OCI-LY3 (cell line): ENCODE results near the gene NKTR.

Source experiments
- H2AFZ ChIP-seq: fragments of 200-600, 300-600 bp; shearing (Covaris generic); 2 replicates; pipeline ENCODE4 v1.6.0; 2014; ENCODE audit warnings: antibody characterized with exemption, low read depth, low read length
- H3K27ac ChIP-seq: fragments of 200-600, 300-600 bp; sonication (generic); 2 replicates; pipeline ENCODE4 v1.5.1; 2014; ENCODE audit warnings: mild to moderate bottlenecking, low read length, moderate library complexity, mixed read lengths
- H3K27me3 ChIP-seq: fragments of 200-600, 300-600 bp; sonication (generic); 2 replicates; pipeline ENCODE4 v1.6.1; 2014; ENCODE audit warnings: low read depth, low read length, mixed read lengths
- H3K36me3 ChIP-seq: fragments of 200-600, 300-600 bp; sonication (generic); replicated peaks from 2 replicates; pipeline ENCODE3; 2014; ENCODE audit warnings: low read depth, low read length, mixed read lengths
- H3K4me1 ChIP-seq: fragments of 300-600, 200-600 bp; sonication (generic); 2 replicates; pipeline ENCODE4 v1.6.1; 2014; ENCODE audit warnings: low read length, mixed read lengths
- H3K4me2 ChIP-seq: fragments of 200-600, 300-600 bp; sonication (generic); 2 replicates; pipeline ENCODE4 v1.6.1; 2014; ENCODE audit warnings: low read length, mixed read lengths
- H3K4me3 ChIP-seq: fragments of 300-600, 200-600 bp; sonication (generic); 2 replicates; pipeline ENCODE4 v1.5.1; 2014; ENCODE audit warnings: antibody characterized with exemption, mild to moderate bottlenecking, low read length, moderate library complexity
- H3K79me2 ChIP-seq: fragments of 300-600, 200-600 bp; shearing (Covaris generic); 2 replicates; pipeline ENCODE4 v1.6.1; 2014; ENCODE audit warnings: mild to moderate bottlenecking, low read length, mixed read lengths
- H3K9ac ChIP-seq: fragments of 300-600, 200-600 bp; shearing (Covaris generic); 2 replicates; pipeline ENCODE4 v1.6.0; 2014; ENCODE audit warnings: mild to moderate bottlenecking, low read length, moderate library complexity
- H3K9me3 ChIP-seq: fragments of 200-600, 300-600 bp; shearing (Covaris generic); 2 replicates; pipeline ENCODE4 v1.6.1; 2014; ENCODE audit warnings: low read length, mixed read lengths; ENCODE audit not compliant: insufficient read depth
- H4K20me1 ChIP-seq: fragments of 200-600, 300-600 bp; sonication (generic); 2 replicates; pipeline ENCODE4 v1.6.1; 2016; ENCODE audit warnings: low read length, mixed read lengths; ENCODE audit not compliant: insufficient read depth
- EZH2phosphoT487 ChIP-seq: fragments of 200-600 bp; shearing (Covaris generic); IDR thresholded peaks from 2 replicates; pipeline ENCODE4 v1.6.1; 2018; ENCODE audit warnings: antibody characterized with exemption, mixed run types, low read depth
- TF ChIP-seq, protein P1 (sequence below): fragments of 200-600, 300-600 bp; sonication (generic); IDR thresholded peaks from 2 replicates; pipeline ENCODE4 v1.5.1; 2014; ENCODE audit warnings: antibody characterized with exemption, low read length, low read depth

NKTR gene

DNA sequence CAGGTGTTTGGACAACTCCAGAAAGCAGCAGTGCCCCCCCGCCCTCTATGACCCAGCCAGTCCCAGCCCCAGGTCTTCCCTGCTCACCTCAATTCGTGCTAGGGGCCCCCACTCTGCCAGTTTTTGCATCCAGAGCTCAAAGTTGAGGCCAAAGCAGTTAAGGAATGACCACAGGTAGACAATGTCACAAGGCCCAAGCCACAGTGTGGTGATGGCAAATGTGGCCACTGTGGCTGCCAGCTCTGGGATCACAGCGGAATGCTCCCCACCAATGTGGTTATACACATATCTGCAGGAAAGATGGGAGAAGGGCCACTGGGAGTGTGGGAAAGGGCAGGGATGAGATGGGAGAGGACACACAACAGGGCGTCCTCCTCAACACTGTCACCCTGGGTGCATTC, 93.0 kb downstream of the NKTR start:
- H3K36me3 ChIP-seq = no peaks in the 10 kb centered on the region
- H3K4me3 ChIP-seq = no peak overlapping the region
- no peaks in the 10 kb centered on the region for H3K9me3 ChIP-seq
- H3K79me2 ChIP-seq = no peaks in the 10 kb centered on the region
- peaks cover 30% of the 10 kb centered on the region for H3K27me3 ChIP-seq
- H2AFZ ChIP-seq = no peak overlapping the region
- no peaks in the 10 kb centered on the region for H4K20me1 ChIP-seq
- no peaks in the 10 kb centered on the region for H3K4me1 ChIP-seq
- TF ChIP-seq, protein P1, sequence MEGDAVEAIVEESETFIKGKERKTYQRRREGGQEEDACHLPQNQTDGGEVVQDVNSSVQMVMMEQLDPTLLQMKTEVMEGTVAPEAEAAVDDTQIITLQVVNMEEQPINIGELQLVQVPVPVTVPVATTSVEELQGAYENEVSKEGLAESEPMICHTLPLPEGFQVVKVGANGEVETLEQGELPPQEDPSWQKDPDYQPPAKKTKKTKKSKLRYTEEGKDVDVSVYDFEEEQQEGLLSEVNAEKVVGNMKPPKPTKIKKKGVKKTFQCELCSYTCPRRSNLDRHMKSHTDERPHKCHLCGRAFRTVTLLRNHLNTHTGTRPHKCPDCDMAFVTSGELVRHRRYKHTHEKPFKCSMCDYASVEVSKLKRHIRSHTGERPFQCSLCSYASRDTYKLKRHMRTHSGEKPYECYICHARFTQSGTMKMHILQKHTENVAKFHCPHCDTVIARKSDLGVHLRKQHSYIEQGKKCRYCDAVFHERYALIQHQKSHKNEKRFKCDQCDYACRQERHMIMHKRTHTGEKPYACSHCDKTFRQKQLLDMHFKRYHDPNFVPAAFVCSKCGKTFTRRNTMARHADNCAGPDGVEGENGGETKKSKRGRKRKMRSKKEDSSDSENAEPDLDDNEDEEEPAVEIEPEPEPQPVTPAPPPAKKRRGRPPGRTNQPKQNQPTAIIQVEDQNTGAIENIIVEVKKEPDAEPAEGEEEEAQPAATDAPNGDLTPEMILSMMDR = no peak
- TF ChIP-seq EZH2phosphoT487 = no peak
- no peak overlapping the region for H3K9ac ChIP-seq
- H3K27ac ChIP-seq = no peak overlapping the region
- H3K4me2 ChIP-seq = no peak overlapping the region

DNA sequence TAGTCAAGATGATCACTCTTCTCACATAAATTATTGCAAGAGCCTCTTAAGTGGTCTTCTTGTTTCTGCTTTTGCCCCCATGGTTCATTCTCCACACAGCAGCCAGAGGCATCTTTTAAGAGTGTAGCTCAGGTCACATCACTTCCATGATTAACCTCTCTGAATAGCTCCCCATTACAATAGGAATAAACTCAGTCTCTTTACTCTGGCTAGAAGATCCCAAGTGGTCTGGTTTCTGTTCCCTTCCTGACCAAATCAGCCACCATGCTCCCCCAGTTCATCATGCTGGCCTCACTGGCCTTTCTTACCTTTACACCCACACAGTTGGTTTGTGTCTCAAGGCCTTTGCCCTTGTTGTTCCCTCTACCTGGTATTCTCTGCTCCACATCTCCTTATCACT, 93.9 kb downstream of the NKTR start:
- H4K20me1 ChIP-seq = no peaks in the 10 kb centered on the region
- no peak overlapping the region for H3K27ac ChIP-seq
- H3K36me3 ChIP-seq = no peaks in the 10 kb centered on the region
- no peak overlapping the region for H3K9ac ChIP-seq
- no peaks in the 10 kb centered on the region for H3K4me1 ChIP-seq
- no peak for TF ChIP-seq EZH2phosphoT487
- TF ChIP-seq, protein P1 = no peak
- H3K4me2 ChIP-seq = no peak overlapping the region
- no peaks in the 10 kb centered on the region for H3K9me3 ChIP-seq
- H3K79me2 ChIP-seq = no peaks in the 10 kb centered on the region
- H3K4me3 ChIP-seq = no peak overlapping the region
- no peak overlapping the region for H2AFZ ChIP-seq
- H3K27me3 ChIP-seq = peaks cover 30% of the 10 kb centered on the region

DNA sequence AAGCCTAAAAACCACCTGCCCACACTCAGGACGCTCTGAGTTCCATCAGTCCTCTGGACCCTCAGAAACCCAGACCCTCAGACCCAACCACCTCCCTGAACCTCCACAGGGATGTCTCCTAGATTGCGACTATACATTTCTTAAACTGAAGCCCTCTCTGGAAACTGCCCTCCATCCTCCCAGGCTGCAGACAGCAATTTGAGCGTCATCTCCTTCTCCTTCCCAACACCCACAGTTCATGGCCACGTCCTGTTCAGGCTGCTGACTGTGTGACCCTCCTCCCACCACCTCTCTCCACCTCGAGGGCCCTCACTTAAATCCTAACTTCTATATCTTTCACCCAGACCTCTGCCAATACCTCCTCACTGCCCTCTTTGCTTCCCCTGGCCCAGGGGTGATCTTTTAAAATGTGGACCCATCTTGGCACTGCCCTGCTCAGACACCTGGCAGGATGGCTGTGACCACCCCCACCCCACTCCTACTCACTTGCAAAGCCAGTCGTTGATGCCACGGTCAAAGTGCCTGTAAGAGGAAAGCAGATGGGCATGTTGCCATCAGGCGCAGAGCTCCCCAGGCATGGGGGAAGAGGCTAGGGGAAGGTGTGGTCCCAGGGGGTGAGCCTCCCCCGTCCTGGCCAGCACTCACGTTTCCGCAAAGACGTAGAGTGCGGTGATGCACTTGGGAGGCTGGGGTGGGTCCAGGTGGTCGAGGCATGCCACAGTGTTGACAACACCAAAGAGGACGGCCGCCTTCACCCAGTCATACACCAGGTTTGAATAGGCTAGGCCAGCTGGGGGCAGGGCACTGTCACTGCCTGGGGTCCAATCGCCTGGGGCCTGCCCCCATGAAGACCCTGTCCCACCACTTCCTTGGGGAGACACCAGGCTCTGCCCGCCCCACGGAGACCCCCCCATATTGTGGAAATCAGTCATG, 96.1 kb downstream of the NKTR start:
- Histone ChIP-seq H2AFZ (no peak overlapping the region), H3K79me2 (no peaks in the 10 kb centered on the region), H4K20me1 (0 out of 2 replicates have a peak, but pooled peaks cover 2% of the 10 kb centered on the region), H3K9ac (no peak overlapping the region), H3K36me3 (no peaks in the 10 kb centered on the region), H3K4me2 (no peak overlapping the region), H3K9me3 (no peaks in the 10 kb centered on the region), H3K27me3 (peaks cover 25% of the 10 kb centered on the region), H3K27ac (no peak overlapping the region), H3K4me3 (no peak overlapping the region), H3K4me1 (no peaks in the 10 kb centered on the region)
- no peak for TF ChIP-seq EZH2phosphoT487
- TF ChIP-seq, protein P1 = no peak

DNA sequence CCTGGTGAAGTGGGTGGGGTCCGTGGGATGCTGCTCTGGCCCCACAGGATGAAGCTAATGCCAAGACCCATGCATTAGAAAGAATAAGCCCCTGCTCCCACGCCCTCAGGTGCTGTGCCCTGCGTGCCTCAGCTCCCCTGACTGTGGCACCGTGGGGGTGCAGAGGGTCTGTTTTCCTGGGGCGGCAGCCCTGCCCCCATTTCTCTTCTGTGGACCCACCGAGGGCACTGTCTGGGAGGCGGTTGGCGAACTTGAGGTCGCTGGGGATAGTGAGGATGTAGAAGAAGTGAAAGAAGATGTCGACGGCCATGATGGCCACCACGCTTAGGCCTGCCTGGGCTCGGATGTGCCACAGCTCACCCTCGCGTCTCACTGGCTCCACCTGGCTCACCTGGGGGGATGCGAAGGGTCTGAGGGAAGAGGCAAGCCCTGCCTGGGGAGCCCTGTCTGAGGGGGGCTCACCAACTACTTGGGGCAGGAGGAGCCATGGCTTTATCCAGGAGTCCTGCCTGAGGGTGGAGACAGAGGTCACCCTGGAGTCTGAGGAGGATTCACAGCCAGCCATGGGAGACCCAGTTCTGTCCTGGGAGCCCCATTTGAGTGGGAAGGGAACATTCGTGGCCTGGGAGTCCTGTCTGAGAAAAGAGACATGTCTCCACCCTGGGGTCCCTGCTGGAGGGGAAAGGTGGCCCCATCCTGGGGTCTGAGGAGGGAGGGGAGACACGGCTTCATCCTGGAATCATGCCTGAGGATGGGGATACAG, 97.0 kb downstream of the NKTR start:
- Histone ChIP-seq H2AFZ (no peak overlapping the region), H3K27ac (no peak overlapping the region), H3K4me3 (no peak overlapping the region), H3K36me3 (no peaks in the 10 kb centered on the region), H3K79me2 (no peaks in the 10 kb centered on the region), H4K20me1 (0 out of 2 replicates have a peak, but pooled peaks cover 6% of the 10 kb centered on the region), H3K4me2 (no peak overlapping the region), H3K4me1 (no peaks in the 10 kb centered on the region), H3K27me3 (peaks cover 25% of the 10 kb centered on the region), H3K9me3 (no peaks in the 10 kb centered on the region), H3K9ac (no peak overlapping the region)
- no peak for TF ChIP-seq EZH2phosphoT487
- TF ChIP-seq, protein P1 = no peak
